DND-41 (cell line): Measurements from ENCODE around the gene CABYR.

ENCODE experiments used
- ATAC-seq: fragments of 200-7000 bp; cut with Tn5 transposase; 3 replicates; pipeline ENCODE4 v1.9.1; 2021; ENCODE audit warnings: low read depth; ENCODE audit not compliant: insufficient read depth
- DNase-seq: peaks from one replicate; pipeline ENCODE4 v3.0.0-alpha.2; 2020
- H2AFZ ChIP-seq: 2 replicates; pipeline ENCODE4 v1.6.0; 2012; ENCODE audit warnings: low read depth, low read length
- H3K27ac ChIP-seq: 2 replicates; pipeline ENCODE4 v1.5.1; 2012; ENCODE audit warnings: low read length, inconsistent platforms
- H3K27me3 ChIP-seq: fragments of 200-600 bp; sonication (generic); 2 replicates; pipeline ENCODE4 v1.6.0; 2012; ENCODE audit warnings: low read length, mild to moderate bottlenecking, inconsistent platforms; ENCODE audit not compliant: insufficient read depth, poor library complexity
- H3K36me3 ChIP-seq: 2 replicates; pipeline ENCODE4 v1.5.1; 2012; ENCODE audit warnings: low read length, inconsistent platforms; ENCODE audit not compliant: insufficient read depth
- H3K4me1 ChIP-seq: 2 replicates; pipeline ENCODE4 v1.5.1; 2012; ENCODE audit warnings: mild to moderate bottlenecking, low read length; ENCODE audit not compliant: insufficient read depth
- H3K4me2 ChIP-seq: 2 replicates; pipeline ENCODE4 v1.6.0; 2012; ENCODE audit warnings: mild to moderate bottlenecking, moderate library complexity, low read length, inconsistent platforms; ENCODE audit not compliant: insufficient read depth
- H3K4me3 ChIP-seq, 2 experiments: fragments of 200-600 bp in 1 of 2; shearing (Covaris generic) in 1 of 2; 2 replicates each; pipeline ENCODE4 v1.5.1; 2012 to 2016; ENCODE audit warnings: inconsistent platforms in 2 of 2, low read length in 2 of 2, mild to moderate bottlenecking in 2 of 2, low read depth in 1 of 2, moderate library complexity in 1 of 2
- H3K79me2 ChIP-seq: 2 replicates; pipeline ENCODE4 v1.6.0; 2012; ENCODE audit warnings: low read length, inconsistent platforms; ENCODE audit not compliant: insufficient read depth
- H3K9ac ChIP-seq: 2 replicates; pipeline ENCODE4 v1.6.0; 2012; ENCODE audit warnings: low read depth, mild to moderate bottlenecking, inconsistent platforms, low read length, moderate library complexity
- H3K9me3 ChIP-seq: 2 replicates; pipeline ENCODE4 v1.5.1; 2012; ENCODE audit warnings: low read length, moderate library complexity, mild to moderate bottlenecking, inconsistent platforms; ENCODE audit not compliant: insufficient read depth, severe bottlenecking
- H4K20me1 ChIP-seq: 2 replicates; pipeline ENCODE4 v1.6.0; 2012; ENCODE audit warnings: low read length; ENCODE audit not compliant: insufficient read depth
- CTCF ChIP-seq: IDR thresholded peaks from 2 replicates; pipeline ENCODE4 v1.5.1; 2012; ENCODE audit warnings: borderline replicate concordance, low read length, moderate library complexity, mild to moderate bottlenecking; ENCODE audit not compliant: poor library complexity, severe bottlenecking; ENCODE audit errors: extremely low read depth
- EZH2 ChIP-seq: IDR thresholded peaks from 3 replicates; pipeline ENCODE4 v1.6.1; 2012; ENCODE audit warnings: borderline replicate concordance, low read depth, mild to moderate bottlenecking, moderate library complexity, low read length, inconsistent platforms; ENCODE audit not compliant: severe bottlenecking

CABYR gene

GRCh38 chr18:24168496-24168895, 29.6 kb downstream of the CABYR start:
- DNase-seq (no peak), ATAC-seq (no peak)
- Histone ChIP-seq H3K79me2 (no peaks in the 10 kb centered on the region), H3K4me2 (no peak overlapping the region), H3K9ac (no peak overlapping the region), H3K27ac (no peak overlapping the region), H2AFZ (no peak overlapping the region), H4K20me1 (no peaks in the 10 kb centered on the region), H3K36me3 (no peaks in the 10 kb centered on the region), H3K27me3 (peaks cover 7% of the 10 kb centered on the region), H3K4me1 (no peaks in the 10 kb centered on the region), H3K9me3 (no peaks in the 10 kb centered on the region), H3K4me3 (no peak overlapping the region)
- TF ChIP-seq CTCF (no peak), EZH2 (no peak)

GRCh38 chr18:24170360-24170759, 31.5 kb downstream of the CABYR start:
- no peaks in the 10 kb centered on the region for H3K79me2 ChIP-seq
- H3K36me3 ChIP-seq, result no peaks in the 10 kb centered on the region
- peaks cover 4% of the 10 kb centered on the region for H3K27me3 ChIP-seq
- H3K27ac ChIP-seq, result no peak overlapping the region
- no peak for ATAC-seq
- no peak for TF ChIP-seq EZH2
- TF ChIP-seq CTCF, result no peak
- H3K4me2 ChIP-seq, result no peak overlapping the region
- H3K4me1 ChIP-seq, result no peaks in the 10 kb centered on the region
- H3K9ac ChIP-seq, result no peak overlapping the region
- H3K9me3 ChIP-seq, result no peaks in the 10 kb centered on the region
- no peak overlapping the region for H2AFZ ChIP-seq
- DNase-seq, result no peak
- H3K4me3 ChIP-seq, result no peak overlapping the region
- H4K20me1 ChIP-seq, result no peaks in the 10 kb centered on the region

GRCh38 chr18:24173997-24174396, 35.1 kb downstream of the CABYR start:
- no peak overlapping the region for H3K4me2 ChIP-seq
- H3K4me1 ChIP-seq, result no peaks in the 10 kb centered on the region
- ATAC-seq (no peak), DNase-seq (no peak)
- no peak overlapping the region for H2AFZ ChIP-seq
- H3K36me3 ChIP-seq, result no peaks in the 10 kb centered on the region
- TF ChIP-seq CTCF, result no peak
- TF ChIP-seq EZH2, result no peak
- no peaks in the 10 kb centered on the region for H3K79me2 ChIP-seq
- H4K20me1 ChIP-seq, result no peaks in the 10 kb centered on the region
- H3K9ac ChIP-seq, result no peak overlapping the region
- no peak overlapping the region for H3K4me3 ChIP-seq
- no peaks in the 10 kb centered on the region for H3K9me3 ChIP-seq
- peaks cover 2% of the 10 kb centered on the region for H3K27me3 ChIP-seq
- H3K27ac ChIP-seq, result no peak overlapping the region

GRCh38 chr18:24176727-24177416, 38.0 kb downstream of the CABYR start:
- H3K79me2 ChIP-seq, result no peaks in the 10 kb centered on the region
- no peak overlapping the region for H3K9ac ChIP-seq
- H3K4me2 ChIP-seq, result no peak overlapping the region
- no peaks in the 10 kb centered on the region for H3K27me3 ChIP-seq
- H3K4me3 ChIP-seq, result no peak overlapping the region
- no peaks in the 10 kb centered on the region for H3K36me3 ChIP-seq
- DNase-seq (peak; percentile 57), ATAC-seq (peak; percentile 77)
- H3K4me1 ChIP-seq, result no peaks in the 10 kb centered on the region
- H2AFZ ChIP-seq, result no peak overlapping the region
- peak; percentile 73 for TF ChIP-seq CTCF
- TF ChIP-seq EZH2, result no peak
- no peaks in the 10 kb centered on the region; the same call in 1 of the 2 replicates for H4K20me1 ChIP-seq
- H3K9me3 ChIP-seq, result no peaks in the 10 kb centered on the region
- H3K27ac ChIP-seq, result no peak overlapping the region
